Germinal center (tissue), 1 donor: ENCODE data around the gene HDAC4.
"Not testable (repeated sequence)": the region's sequence is repeated elsewhere in the genome, so short reads cannot be mapped to it uniquely, and the experiment has no call there.

ENCODE experiments used
- DNase-seq: peaks from one replicate; pipeline ENCODE4 v3.0.0; 2012; ENCODE audit warnings: mixed read lengths, low spot score

Gene HDAC4

GRCh38 chr2:239085201-239085992 lies 315.4 kb downstream of the HDAC4 start:
- no peak for DNase-seq

- no peak for DNase-seq
Measured at GRCh38 chr2:239084007-239084406, 316.8 kb downstream of the HDAC4 start.

GRCh38 chr2:239082425-239082824 lies 318.4 kb downstream of the HDAC4 start:
- DNase-seq = no peak

- no peak for DNase-seq
Measured at GRCh38 chr2:239081622-239082021, 319.2 kb downstream of the HDAC4 start.

- no peak for DNase-seq
Measured at GRCh38 chr2:239081046-239081445, 319.8 kb downstream of the HDAC4 start.

- no peak for DNase-seq
Measured at GRCh38 chr2:239079671-239080294, 321.0 kb downstream of the HDAC4 start.

- no peak for DNase-seq
Measured at GRCh38 chr2:239078128-239078924, 322.5 kb downstream of the HDAC4 start.

GRCh38 chr2:239077260-239077659 lies 323.6 kb downstream of the HDAC4 start:
- DNase-seq = no peak

- DNase-seq = no peak
Measured at GRCh38 chr2:239075918-239076758, 324.7 kb downstream of the HDAC4 start.

GRCh38 chr2:239073745-239074530 lies 326.9 kb downstream of the HDAC4 start:
- DNase-seq = no peak

- DNase-seq = no peak
Measured at GRCh38 chr2:239073270-239073669, 327.6 kb downstream of the HDAC4 start.

GRCh38 chr2:239072786-239073185 lies 328.0 kb downstream of the HDAC4 start:
- DNase-seq = no peak

GRCh38 chr2:239070466-239070865 lies 330.4 kb downstream of the HDAC4 start:
- DNase-seq = no peak

- not testable (repeated sequence) for DNase-seq
Measured at GRCh38 chr2:239069362-239070333, 331.2 kb downstream of the HDAC4 start.

GRCh38 chr2:239068411-239068810 lies 332.4 kb downstream of the HDAC4 start:
- no peak for DNase-seq

- no peak for DNase-seq
Measured at GRCh38 chr2:239067196-239067865, 333.5 kb downstream of the HDAC4 start.

- no peak for DNase-seq
Measured at GRCh38 chr2:239066597-239066996, 334.2 kb downstream of the HDAC4 start.

GRCh38 chr2:239065962-239066361 lies 334.9 kb downstream of the HDAC4 start:
- no peak for DNase-seq

GRCh38 chr2:239065537-239065936 lies 335.3 kb downstream of the HDAC4 start:
- DNase-seq = no peak
